H1 (cell line): ENCODE measurements around the gene C20orf144. TPM values are rescaled to one million over a fixed set of nuclear protein-coding genes. Genes with fewer than 3 reads are reported as not detected.

Source experiments
- CHD7 ChIP-seq: fragments of 300-600 bp; sonication (generic); IDR thresholded peaks from 2 replicates; pipeline ENCODE4 v1.7.1; 2012; ENCODE audit warnings: low read length, moderate library complexity, mild to moderate bottlenecking, inconsistent platforms; ENCODE audit not compliant: insufficient replicate concordance
- polyA plus RNA-seq, 7 experiments: library from polyadenylated mRNA; depleted of rRNA in 3 of 7; stranded (reverse) in 5 of 7; unstranded in 2 of 7; fragments of >200 nt in 5 of 7; fragments of 200-250 nt in 2 of 7; gene quantifications; 1 replicate in 5 of 7; 2 replicates in 1 of 7; 4 replicates in 1 of 7; pipeline versions ENCODE4 v1.2.1 to v1.2.3, GENCODE V29; 2011 to 2013; ENCODE audit warnings: missing spikeins in 2 of 7, mixed read lengths in 2 of 7
- total RNA-seq: library from RNA; stranded (reverse); fragmentation: NEBNext Ultra II Directional; extraction: Animal tissue kit (Norgen Biotek cat#: 25700); gene quantifications from 2 replicates; pipeline ENCODE4 v1.2.1, GENCODE V29; 2021

Gene C20orf144
- total and polyA plus RNA-seq, 2 of the 8 experiments (the other 6 are each of a cell fraction or from before 2014, with no cell fraction given): 0.21 to 0.24 TPM

GRCh38 chr20:33696448-33696847, 34.3 kb downstream of the C20orf144 start (continued):
- TF ChIP-seq CHD7: no peak
